GM19397 (cell line): ENCODE results near the gene ATF3.
A peak's percentile ranks its signal among the peaks of the same experiment; 100 is the strongest.

Experiments
- ATAC-seq: cut with Tn5 transposase; IDR thresholded peaks from one replicate; pipeline ENCODE4 v1.9.1; 2021; ENCODE audit warnings: mild to moderate bottlenecking, moderate library complexity; ENCODE audit not compliant: unreplicated experiment

Gene ATF3

GRCh38 chr1:212607913-212608391 is 609 bp upstream of the ATF3 start:
- peak; percentile 3 for ATAC-seq

DNA sequence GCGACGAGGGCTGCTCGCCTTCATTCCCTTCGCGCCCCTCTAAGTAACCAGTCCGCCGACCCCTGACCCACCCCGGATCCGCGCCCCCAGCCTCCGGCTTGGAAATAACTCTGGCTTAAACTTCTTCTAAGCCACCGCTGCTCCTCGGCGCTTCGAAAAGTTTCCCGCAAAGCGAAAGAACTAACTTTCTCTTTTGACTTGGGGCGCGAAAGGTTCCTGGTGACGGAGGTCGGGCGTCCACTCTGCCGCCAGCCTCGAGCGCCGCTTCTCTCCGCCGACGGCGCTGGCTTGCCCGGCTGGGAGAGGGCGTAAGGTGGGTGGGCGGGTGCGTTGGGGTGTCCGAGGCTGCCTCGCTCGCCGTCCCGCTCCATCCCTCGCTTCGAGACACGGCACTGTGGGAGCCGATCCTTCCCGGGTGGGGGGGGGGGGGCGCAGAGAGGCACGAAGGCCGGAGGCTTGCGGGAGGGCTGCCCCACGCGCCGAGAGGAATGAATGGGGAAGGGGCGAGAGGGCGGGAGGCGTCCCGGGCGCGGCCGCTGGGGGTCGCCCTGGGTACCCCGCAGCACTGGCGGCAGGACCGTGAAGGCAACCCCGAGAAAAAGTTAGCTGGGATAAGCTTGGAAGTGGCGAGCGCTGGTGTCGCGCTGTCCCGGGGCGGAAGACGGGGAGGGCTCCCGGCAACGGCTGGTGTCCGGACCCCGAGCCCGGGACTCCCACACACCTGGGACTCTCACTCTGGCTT is 569 bp downstream of the ATF3 start:
- ATAC-seq: peak; percentile 13

- ATAC-seq: no peak
Observed at GRCh38 chr1:212609701-212610574, 1.4 kb downstream of the ATF3 start.

DNA sequence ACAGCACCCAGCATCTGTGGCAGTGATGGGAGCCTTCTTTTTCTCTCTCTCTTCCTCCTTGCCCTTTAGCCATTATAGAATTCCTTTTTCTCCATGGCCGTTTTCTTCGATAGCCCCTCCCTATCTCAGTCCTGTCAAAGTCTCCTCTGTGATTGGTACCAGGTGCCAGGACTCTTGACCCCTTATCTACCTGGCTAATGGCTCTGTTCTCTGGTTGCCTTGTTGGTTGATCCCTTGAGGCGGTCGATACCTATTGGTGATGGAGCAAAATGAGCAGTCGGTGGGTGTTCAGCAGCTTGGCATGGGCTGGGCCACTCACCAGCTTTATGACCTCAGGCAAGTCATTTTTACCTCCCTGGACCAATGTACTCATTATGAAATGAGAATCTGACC is 2.0 kb downstream of the ATF3 start:
- ATAC-seq: no peak

DNA sequence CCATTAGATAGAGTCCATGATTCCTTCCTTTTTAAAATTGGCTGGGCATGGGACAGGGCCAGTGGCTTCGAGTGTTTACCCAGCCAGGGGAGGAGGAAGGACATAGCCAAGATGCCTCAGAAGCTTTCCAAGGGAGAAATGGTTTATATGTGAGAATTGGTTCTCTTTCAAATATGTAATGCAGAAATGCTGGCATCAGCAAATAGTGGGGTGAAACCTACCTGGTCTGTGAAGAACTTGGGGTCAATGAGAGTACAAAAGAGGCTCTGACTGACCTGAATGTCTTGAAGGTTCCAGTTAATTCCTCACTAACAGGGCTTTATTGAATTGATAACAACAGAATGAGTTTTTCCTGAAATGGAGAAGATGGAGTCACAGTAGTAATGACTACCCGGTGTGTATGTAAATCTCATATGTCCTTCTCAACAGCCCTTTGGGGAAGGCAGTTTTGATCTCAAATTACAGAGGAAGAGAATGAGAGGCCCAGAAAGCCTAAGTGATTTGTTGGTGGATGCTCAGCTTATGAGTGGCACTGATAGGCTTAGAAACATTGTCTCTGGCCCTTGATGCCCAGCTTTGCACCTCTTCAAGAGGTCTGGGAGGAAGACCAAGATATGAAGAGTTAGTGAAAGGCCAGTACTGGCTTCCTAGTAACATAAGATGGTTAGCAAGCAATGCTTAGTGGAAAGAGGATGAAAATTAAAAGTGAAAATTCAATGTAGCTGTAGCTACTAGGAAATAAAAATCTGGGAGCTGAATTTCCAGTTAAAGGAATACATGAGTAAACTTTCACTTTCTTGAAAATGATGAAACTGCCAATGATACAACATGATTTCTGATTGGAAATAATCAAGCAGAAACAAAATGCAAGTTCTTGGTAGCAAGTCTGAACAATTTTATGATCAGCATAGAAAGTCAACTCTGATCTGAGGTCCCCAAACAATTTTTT is 2.7 kb downstream of the ATF3 start:
- no peak for ATAC-seq

GRCh38 chr1:212612041-212612961 is 3.7 kb downstream of the ATF3 start:
- no peak for ATAC-seq

GRCh38 chr1:212613440-212614335 is 5.1 kb downstream of the ATF3 start:
- no peak for ATAC-seq

- ATAC-seq: no peak
Observed at GRCh38 chr1:212614453-212615200, 6.1 kb downstream of the ATF3 start.

DNA sequence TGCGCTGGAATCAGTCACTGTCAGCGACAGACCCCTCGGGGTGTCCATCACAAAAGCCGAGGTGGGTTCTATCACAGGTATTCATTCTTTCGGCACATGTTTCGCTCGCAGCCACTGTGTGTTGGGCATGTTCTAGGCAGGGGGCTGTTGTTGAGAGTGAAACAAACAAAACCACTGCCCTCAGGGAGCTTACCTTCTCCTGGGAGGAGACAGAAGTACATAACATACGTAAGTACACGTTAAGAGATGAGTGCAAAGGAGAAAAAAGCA is 6.6 kb downstream of the ATF3 start:
- no peak for ATAC-seq

DNA sequence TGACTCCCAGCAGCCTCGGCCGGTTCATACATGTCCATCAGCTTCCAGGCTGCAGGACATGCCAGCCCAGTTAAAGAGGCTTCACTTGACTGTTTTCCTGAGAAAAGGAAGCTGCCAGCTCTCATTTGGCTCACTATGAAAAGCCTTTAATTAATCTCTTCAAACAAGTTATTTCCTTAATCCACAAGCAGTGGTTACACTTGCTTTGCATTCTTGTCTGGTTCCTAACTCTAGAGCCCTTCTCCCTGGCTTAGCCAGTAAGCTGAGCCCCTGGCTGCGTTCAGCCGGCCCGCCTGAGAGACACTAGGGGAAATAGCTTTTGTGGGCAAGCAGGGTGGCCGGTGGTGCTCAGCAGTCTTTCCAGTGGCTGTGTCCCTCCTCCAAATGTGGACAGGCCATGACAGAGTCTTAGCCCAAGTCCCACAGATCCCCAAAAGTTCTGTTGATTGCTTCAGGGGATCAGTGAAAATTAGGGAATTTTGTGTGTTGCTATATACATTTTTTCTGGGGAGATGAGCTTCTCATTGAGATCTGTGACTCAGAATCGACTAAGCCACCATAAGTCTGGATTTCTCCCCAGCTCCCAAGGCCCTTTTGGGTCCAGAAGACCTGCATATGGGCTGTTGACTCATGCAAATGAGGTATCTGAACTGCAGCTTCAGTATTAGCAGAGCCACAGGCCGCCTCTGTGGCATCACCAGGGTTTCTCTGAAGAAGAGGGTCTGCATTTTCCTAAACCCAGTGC is 10.1 kb downstream of the ATF3 start:
- no peak for ATAC-seq

DNA sequence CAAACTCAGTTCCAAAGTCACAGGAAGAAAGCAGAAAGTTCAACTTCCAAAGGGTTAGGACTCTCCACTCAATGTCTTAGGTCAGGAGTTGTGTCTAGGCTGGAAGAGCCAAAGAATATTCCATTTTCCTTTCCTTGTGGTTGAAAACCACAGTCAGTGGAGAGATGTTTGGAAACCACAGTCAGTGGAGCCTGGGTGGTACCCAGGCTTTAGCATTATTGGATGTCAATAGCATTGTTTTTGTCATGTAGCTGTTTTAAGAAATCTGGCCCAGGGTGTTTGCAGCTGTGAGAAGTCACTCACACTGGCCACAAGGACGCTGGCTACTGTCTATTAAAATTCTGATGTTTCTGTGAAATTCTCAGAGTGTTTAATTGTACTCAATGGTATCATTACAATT is 11.7 kb downstream of the ATF3 start:
- no peak for ATAC-seq

GRCh38 chr1:212621043-212621948 is 12.7 kb downstream of the ATF3 start:
- ATAC-seq: no peak

GRCh38 chr1:212621949-212622305 is 13.4 kb downstream of the ATF3 start:
- no peak for ATAC-seq

DNA sequence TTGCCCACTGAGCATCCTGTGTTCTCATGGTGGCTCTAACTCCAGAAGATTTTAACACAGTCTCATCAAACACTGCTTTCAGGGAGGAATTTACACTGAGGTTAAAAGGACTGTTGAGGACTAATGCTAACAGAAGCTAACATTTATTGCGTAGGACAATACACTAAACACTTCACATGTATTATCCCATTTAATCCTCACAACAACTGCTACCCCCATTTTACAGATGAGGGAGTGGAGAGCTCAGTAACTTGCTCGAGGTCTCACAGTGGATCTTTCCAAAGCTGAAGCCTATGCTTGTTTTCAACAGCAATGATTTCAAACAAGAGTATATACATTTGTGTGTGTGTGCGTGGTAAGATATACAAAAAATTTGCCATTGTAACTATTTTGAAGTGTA is 13.9 kb downstream of the ATF3 start:
- no peak for ATAC-seq

GRCh38 chr1:212622906-212623305 is 14.3 kb downstream of the ATF3 start:
- no peak for ATAC-seq

DNA sequence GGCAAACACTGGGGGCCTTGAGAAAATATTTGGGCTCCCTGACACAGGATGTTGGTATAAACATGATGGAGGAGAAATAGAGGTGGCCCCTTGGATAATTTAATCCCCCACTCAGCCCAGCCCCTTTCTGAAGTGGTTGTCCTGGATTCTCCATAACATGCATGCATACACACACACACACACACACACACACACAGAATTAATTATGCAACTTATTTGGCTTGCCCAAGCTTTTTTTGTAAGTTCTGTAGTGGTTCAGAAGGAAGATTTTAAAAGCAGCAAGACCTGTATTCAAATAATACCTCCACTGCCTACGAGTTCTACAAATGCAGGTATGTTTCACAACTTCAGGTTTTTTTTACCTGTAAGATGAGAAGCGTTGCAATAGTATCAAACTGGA is 15.0 kb downstream of the ATF3 start:
- ATAC-seq: no peak

GRCh38 chr1:212624976-212625501 is 16.5 kb downstream of the ATF3 start:
- ATAC-seq: no peak
